GM12878 (cell line): ENCODE data around the gene PNMT. TPM values are rescaled to one million over a fixed set of nuclear protein-coding genes. Genes with fewer than 3 reads are reported as not detected.

Experiments
- ATAC-seq: fragments of 200-7000 bp; cut with Tn5 transposase; 3 replicates; pipeline ENCODE4 v1.9.1; 2020; ENCODE audit warnings: mild to moderate bottlenecking, moderate library complexity
- BruUV-seq: library from RNA; stranded (reverse); fragments of 400-500 nt; replicated peaks from 2 replicates; lab custom pipeline; 2021; lab: Mats Ljungman, UMichigan
- CTCF ChIA-PET: fragments of 300-600 bp; sonication (Branson Sonifier 250); formaldehyde crosslinking; extraction: SDS; loops from one replicate; lab custom pipeline; 2021; ENCODE audit warnings: inconsistent platforms; lab: Yijun Ruan, JAX
- POLR2A ChIA-PET: fragments of 350-600 bp; formaldehyde crosslinking; extraction: SDS; loops from one replicate; lab custom pipeline; 2021; ENCODE audit warnings: inconsistent platforms; lab: Charles Lee
- RAD21 ChIA-PET: fragments of 300-600 bp; sonication (Branson Sonifier 250); formaldehyde crosslinking; loops from one replicate; lab custom pipeline; 2023; ENCODE audit warnings: antibody characterized with exemption; ENCODE audit not compliant: unreplicated experiment; lab: Charles Lee
- SMC1A ChIA-PET: fragments of 300-600 bp; sonication (Branson Sonifier 250); formaldehyde crosslinking; loops from one replicate; lab custom pipeline; 2023; ENCODE audit not compliant: unreplicated experiment, uncharacterized antibody; lab: Charles Lee
- DNase-seq: peaks from one replicate; pipeline ENCODE4 v3.0.0-alpha.2; 2011; ENCODE audit warnings: low read depth, low spot score
- FAIRE-seq: peaks from 3 replicates; lab custom pipeline; 2011; peaks lifted over from hg19 to GRCh38; lab: Jason Lieb, UNC
- H2AFZ ChIP-seq: 2 replicates; pipeline ENCODE4 v1.6.0; 2011; ENCODE audit warnings: low read depth, low read length, control low read depth; ENCODE audit not compliant: control insufficient read depth
- H3K27ac ChIP-seq: 2 replicates; pipeline ENCODE4 v1.5.1; 2011; ENCODE audit warnings: control low read depth; ENCODE audit not compliant: control insufficient read depth, insufficient read depth
- H3K27me3 ChIP-seq, 2 experiments: replicated peaks in 1 of 2; 2 replicates each; pipeline versions ENCODE4 v1.6.0 to v1.6.1; 2011; ENCODE audit warnings: low read length in 1 of 2; ENCODE audit not compliant: control insufficient read depth in 2 of 2, insufficient read depth in 2 of 2
- H3K36me3 ChIP-seq, 2 experiments: 2 replicates each; pipeline ENCODE4 v1.5.1; 2011; ENCODE audit warnings: low read length in 1 of 2; ENCODE audit not compliant: control insufficient read depth in 2 of 2, insufficient read depth in 2 of 2
- H3K4me1 ChIP-seq: 2 replicates; pipeline ENCODE4 v1.6.1; 2011; ENCODE audit warnings: mild to moderate bottlenecking, low read length, moderate library complexity, mixed read lengths; ENCODE audit not compliant: control insufficient read depth, insufficient read depth
- H3K4me2 ChIP-seq: 2 replicates; pipeline ENCODE4 v1.6.0; 2011; ENCODE audit warnings: control low read depth; ENCODE audit not compliant: control insufficient read depth, insufficient read depth
- H3K4me3 ChIP-seq: fragments of 200-600 bp; sonication (generic); 2 replicates; pipeline ENCODE4 v1.5.1; 2016
- H3K79me2 ChIP-seq: 2 replicates; pipeline ENCODE4 v1.6.0; 2011; ENCODE audit warnings: low read length; ENCODE audit not compliant: control insufficient read depth, insufficient read depth
- H3K9ac ChIP-seq: 2 replicates; pipeline ENCODE4 v1.8.0; 2011; ENCODE audit warnings: low read length, control low read depth, mixed read lengths; ENCODE audit not compliant: control insufficient read depth, insufficient read depth
- H3K9me3 ChIP-seq: replicated peaks from 3 replicates; pipeline ENCODE4 v1.5.1; 2011; ENCODE audit warnings: mild to moderate bottlenecking, low read length; ENCODE audit not compliant: control insufficient read depth, insufficient read depth
- H4K20me1 ChIP-seq: 2 replicates; pipeline ENCODE4 v1.6.0; 2011; ENCODE audit not compliant: control insufficient read depth, insufficient read depth
- BRCA1 ChIP-seq: IDR thresholded peaks from 2 replicates; pipeline ENCODE4 v1.6.1; 2011; ENCODE audit warnings: low read depth, low read length, improper control_type of control experiment
- CREB1 ChIP-seq: IDR thresholded peaks from 2 replicates; pipeline ENCODE4 v1.6.1; 2012; ENCODE audit warnings: low read depth, mild to moderate bottlenecking, inconsistent platforms
- DPF2 ChIP-seq: fragments of 450-650 bp; IDR thresholded peaks from 2 replicates; pipeline ENCODE4 v1.6.1; 2017; ENCODE audit warnings: mild to moderate bottlenecking
- ESRRA ChIP-seq: IDR thresholded peaks from 2 replicates; pipeline ENCODE4 v1.6.1; 2012; ENCODE audit warnings: mild to moderate bottlenecking, low read length, improper control_type of control experiment
- FOS ChIP-seq: IDR thresholded peaks from 3 replicates; pipeline ENCODE4 v1.6.1; 2011; ENCODE audit warnings: borderline replicate concordance; ENCODE audit not compliant: insufficient read length; ENCODE audit errors: extremely low read depth
- GATAD2B ChIP-seq: fragments of 450-650 bp; conservative IDR thresholded peaks from 2 replicates; pipeline ENCODE4 v1.6.1; 2017; ENCODE audit warnings: low read depth, mild to moderate bottlenecking, moderate library complexity
- HCFC1 ChIP-seq: fragments of 150-350 bp; IDR thresholded peaks from 2 replicates; pipeline ENCODE4 v1.6.1; 2014; ENCODE audit warnings: low read length
- HDAC2 ChIP-seq: fragments of 200-600 bp; sonication (generic); IDR thresholded peaks from 2 replicates; pipeline ENCODE4 v1.6.1; 2017
- IRF4 ChIP-seq: IDR thresholded peaks from 2 replicates; pipeline ENCODE4 v1.6.1; 2011; ENCODE audit warnings: low read depth, low read length
- MEF2B ChIP-seq: fragments of 450-650 bp; IDR thresholded peaks from 2 replicates; pipeline ENCODE4 v1.6.1; 2018; ENCODE audit warnings: mild to moderate bottlenecking, moderate library complexity; ENCODE audit not compliant: partially characterized antibody, poor library complexity, severe bottlenecking
- NBN ChIP-seq: fragments of 450-650 bp; IDR thresholded peaks from 2 replicates; pipeline ENCODE4 v1.6.1; 2016
- NFYB ChIP-seq: IDR thresholded peaks from 2 replicates; pipeline ENCODE4 v1.6.1; 2011; ENCODE audit warnings: low read depth, mild to moderate bottlenecking, low read length, improper control_type of control experiment, moderate library complexity; ENCODE audit not compliant: insufficient read depth
- PML ChIP-seq: IDR thresholded peaks from 2 replicates; pipeline ENCODE4 v1.6.1; 2012; ENCODE audit warnings: low read length, inconsistent platforms
- SMAD5 ChIP-seq: IDR thresholded peaks from 2 replicates; pipeline ENCODE4 v1.6.1; 2016; ENCODE audit warnings: antibody characterized with exemption, low read depth
- SRF ChIP-seq, 2 experiments: IDR thresholded peaks; 2 replicates each; pipeline ENCODE4 v1.6.1; 2011; ENCODE audit warnings: low read depth in 2 of 2, low read length in 2 of 2, mild to moderate bottlenecking in 1 of 2, moderate library complexity in 1 of 2
- WRNIP1 ChIP-seq: IDR thresholded peaks from 2 replicates; pipeline ENCODE4 v1.6.1; 2011; ENCODE audit warnings: low read depth, low read length, improper control_type of control experiment, borderline replicate concordance
- ZNF622 ChIP-seq: fragments of 450-650 bp; IDR thresholded peaks from 2 replicates; pipeline ENCODE4 v1.6.1; 2017; ENCODE audit warnings: mild to moderate bottlenecking, inconsistent platforms
- ZZZ3 ChIP-seq: IDR thresholded peaks from 2 replicates; pipeline ENCODE4 v1.6.1; 2011; ENCODE audit warnings: low read depth; ENCODE audit not compliant: control insufficient read depth, insufficient read length
- WGBS: methylation state at CpG from one replicate; pipeline ENCODE4 v1.1.6; 2016; ENCODE audit warnings: low lambda C conversion rate; ENCODE audit not compliant: insufficient replicate concordance, insufficient coverage; ENCODE audit errors: missing lambda C conversion rate; 5-methylcytosine and 5-hydroxymethylcytosine counted together
- in situ Hi-C: fragments of 300-500 bp; cut with MboI; formaldehyde crosslinking; loops from 9 replicates; pipeline ENCODE4 v1.14.3; 2018; ENCODE audit warnings: mixed read lengths
- intact Hi-C: fragments of 100-400 bp; cut with micrococcal nuclease; formaldehyde crosslinking; loops from one replicate; pipeline ENCODE4 v1.14.2; 2022; ENCODE audit not compliant: unreplicated experiment
- polyA plus RNA-seq, 11 experiments: library from polyadenylated mRNA; depleted of rRNA in 4 of 11; unstranded in 6 of 11; stranded (reverse) in 5 of 11; fragments of >200 nt; fragmentation: Nextera tagmentation in 4 of 11; fragmentation: Illumina TruSeq in 1 of 11; extraction: Ambion mirVana in 4 of 11; extraction: Trizol in 1 of 11; gene quantifications; 1 replicate in 1 of 11; 2 replicates in 10 of 11; pipeline versions ENCODE4 v1.2.1 to v1.2.3, GENCODE V29; 2011 to 2016; ENCODE audit warnings: inconsistent platforms in 2 of 11, missing spikeins in 2 of 11, low read depth in 1 of 11
- total RNA-seq, 4 experiments: library from RNA; depleted of rRNA in 3 of 4; stranded (reverse); fragments of >200 nt in 3 of 4; fragmentation: Illumina TruSeq in 1 of 4; extraction: Trizol in 1 of 4; gene quantifications; 2 replicates each; pipeline versions ENCODE4 v1.2.1 to v1.2.3, GENCODE V29; 2013 to 2021
- TF ChIP-seq, protein P1 (sequence below): fragments of 450-650 bp; IDR thresholded peaks from 2 replicates; pipeline ENCODE4 v1.6.1; 2017; ENCODE audit warnings: mild to moderate bottlenecking, moderate library complexity
- TF ChIP-seq, protein P2 (sequence below): fragments of 450-650 bp; conservative IDR thresholded peaks from 2 replicates; pipeline ENCODE4 v1.6.1; 2017; ENCODE audit warnings: mild to moderate bottlenecking, moderate library complexity

The PNMT gene
- total and polyA plus RNA-seq, 10 of the 15 experiments (the other 5 are each of a cell fraction or from before 2014, with no cell fraction given), result not detected

DNA sequence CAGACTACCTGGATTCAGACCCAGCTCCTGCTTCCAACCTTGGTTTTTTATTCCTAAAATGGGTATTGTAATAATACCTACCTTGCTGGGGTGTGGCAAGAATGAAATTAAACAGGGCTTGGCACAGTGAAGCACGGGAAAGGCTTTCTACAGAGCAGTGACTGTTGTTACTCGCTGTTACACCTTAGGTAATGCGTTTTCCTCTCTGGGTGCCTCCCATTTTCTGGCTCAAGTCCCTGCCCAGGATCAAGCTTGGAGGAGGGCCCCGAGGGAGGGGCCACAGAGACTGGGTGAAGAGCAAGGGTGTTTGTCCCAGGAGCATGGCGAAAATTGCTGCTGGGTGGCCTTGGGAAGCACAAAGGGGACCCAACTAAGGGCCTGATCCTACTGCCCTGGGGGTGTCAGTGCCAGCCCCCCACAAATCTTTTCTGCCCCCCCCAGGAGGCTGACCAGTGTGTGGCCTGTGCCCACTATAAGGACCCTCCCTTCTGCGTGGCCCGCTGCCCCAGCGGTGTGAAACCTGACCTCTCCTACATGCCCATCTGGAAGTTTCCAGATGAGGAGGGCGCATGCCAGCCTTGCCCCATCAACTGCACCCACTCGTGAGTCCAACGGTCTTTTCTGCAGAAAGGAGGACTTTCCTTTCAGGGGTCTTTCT, 48.8 kb downstream of the PNMT start:
- in situ Hi-C loops (no loop called here), intact Hi-C loops (no loop called here)
- Histone ChIP-seq H4K20me1 (no peaks in the 10 kb centered on the region), H3K36me3 (no peaks in the 10 kb centered on the region), H3K27me3 (no peaks in the 10 kb centered on the region), H3K79me2 (no peaks in the 10 kb centered on the region), H3K4me3 (no peak overlapping the region), H3K9me3 (no peaks in the 10 kb centered on the region), H3K9ac (no peak overlapping the region), H3K27ac (no peak overlapping the region), H3K4me1 (no peaks in the 10 kb centered on the region), H3K4me2 (no peak overlapping the region), H2AFZ (no peak overlapping the region)
- ATAC-seq (no peak), DNase-seq (no peak), FAIRE-seq (no peak)
- CTCF ChIA-PET, result no interaction called here
- RAD21 ChIA-PET, result no interaction called here
- BruUV-seq, result no TSS peak
- POLR2A ChIA-PET, result no interaction called here
- TF ChIP-seq, protein P1, sequence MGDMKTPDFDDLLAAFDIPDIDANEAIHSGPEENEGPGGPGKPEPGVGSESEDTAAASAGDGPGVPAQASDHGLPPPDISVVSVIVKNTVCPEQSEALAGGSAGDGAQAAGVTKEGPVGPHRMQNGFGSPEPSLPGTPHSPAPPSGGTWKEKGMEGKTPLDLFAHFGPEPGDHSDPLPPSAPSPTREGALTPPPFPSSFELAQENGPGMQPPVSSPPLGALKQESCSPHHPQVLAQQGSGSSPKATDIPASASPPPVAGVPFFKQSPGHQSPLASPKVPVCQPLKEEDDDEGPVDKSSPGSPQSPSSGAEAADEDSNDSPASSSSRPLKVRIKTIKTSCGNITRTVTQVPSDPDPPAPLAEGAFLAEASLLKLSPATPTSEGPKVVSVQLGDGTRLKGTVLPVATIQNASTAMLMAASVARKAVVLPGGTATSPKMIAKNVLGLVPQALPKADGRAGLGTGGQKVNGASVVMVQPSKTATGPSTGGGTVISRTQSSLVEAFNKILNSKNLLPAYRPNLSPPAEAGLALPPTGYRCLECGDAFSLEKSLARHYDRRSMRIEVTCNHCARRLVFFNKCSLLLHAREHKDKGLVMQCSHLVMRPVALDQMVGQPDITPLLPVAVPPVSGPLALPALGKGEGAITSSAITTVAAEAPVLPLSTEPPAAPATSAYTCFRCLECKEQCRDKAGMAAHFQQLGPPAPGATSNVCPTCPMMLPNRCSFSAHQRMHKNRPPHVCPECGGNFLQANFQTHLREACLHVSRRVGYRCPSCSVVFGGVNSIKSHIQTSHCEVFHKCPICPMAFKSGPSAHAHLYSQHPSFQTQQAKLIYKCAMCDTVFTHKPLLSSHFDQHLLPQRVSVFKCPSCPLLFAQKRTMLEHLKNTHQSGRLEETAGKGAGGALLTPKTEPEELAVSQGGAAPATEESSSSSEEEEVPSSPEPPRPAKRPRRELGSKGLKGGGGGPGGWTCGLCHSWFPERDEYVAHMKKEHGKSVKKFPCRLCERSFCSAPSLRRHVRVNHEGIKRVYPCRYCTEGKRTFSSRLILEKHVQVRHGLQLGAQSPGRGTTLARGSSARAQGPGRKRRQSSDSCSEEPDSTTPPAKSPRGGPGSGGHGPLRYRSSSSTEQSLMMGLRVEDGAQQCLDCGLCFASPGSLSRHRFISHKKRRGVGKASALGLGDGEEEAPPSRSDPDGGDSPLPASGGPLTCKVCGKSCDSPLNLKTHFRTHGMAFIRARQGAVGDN, result no peak
- TF ChIP-seq ESRRA, result no peak
- TF ChIP-seq IRF4, result no peak
- TF ChIP-seq NBN, result no peak
- TF ChIP-seq SRF (IDR thresholded peaks at IDR 0.05; ENCODE audit: low read depth in 2 of 2, low read length in 2 of 2), result no peak
- no peak for TF ChIP-seq SMAD5
- TF ChIP-seq PML, result no peak
- TF ChIP-seq MEF2B, result no peak
- TF ChIP-seq, protein P2, sequence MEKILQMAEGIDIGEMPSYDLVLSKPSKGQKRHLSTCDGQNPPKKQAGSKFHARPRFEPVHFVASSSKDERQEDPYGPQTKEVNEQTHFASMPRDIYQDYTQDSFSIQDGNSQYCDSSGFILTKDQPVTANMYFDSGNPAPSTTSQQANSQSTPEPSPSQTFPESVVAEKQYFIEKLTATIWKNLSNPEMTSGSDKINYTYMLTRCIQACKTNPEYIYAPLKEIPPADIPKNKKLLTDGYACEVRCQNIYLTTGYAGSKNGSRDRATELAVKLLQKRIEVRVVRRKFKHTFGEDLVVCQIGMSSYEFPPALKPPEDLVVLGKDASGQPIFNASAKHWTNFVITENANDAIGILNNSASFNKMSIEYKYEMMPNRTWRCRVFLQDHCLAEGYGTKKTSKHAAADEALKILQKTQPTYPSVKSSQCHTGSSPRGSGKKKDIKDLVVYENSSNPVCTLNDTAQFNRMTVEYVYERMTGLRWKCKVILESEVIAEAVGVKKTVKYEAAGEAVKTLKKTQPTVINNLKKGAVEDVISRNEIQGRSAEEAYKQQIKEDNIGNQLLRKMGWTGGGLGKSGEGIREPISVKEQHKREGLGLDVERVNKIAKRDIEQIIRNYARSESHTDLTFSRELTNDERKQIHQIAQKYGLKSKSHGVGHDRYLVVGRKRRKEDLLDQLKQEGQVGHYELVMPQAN, result no peak
- no peak for TF ChIP-seq WRNIP1
- TF ChIP-seq BRCA1, result no peak
- TF ChIP-seq CREB1, result no peak
- TF ChIP-seq GATAD2B, result no peak
- TF ChIP-seq NFYB, result no peak
- no peak for TF ChIP-seq FOS
- TF ChIP-seq HDAC2, result no peak
- TF ChIP-seq ZZZ3, result no peak
- TF ChIP-seq HCFC1, result no peak
- no peak for TF ChIP-seq DPF2
- TF ChIP-seq ZNF622, result no peak
- WGBS, result 67% methylated on average over 11 of the region's 11 CpGs
- SMC1A ChIA-PET, result no interaction called here
